Hepatocyte (in vitro differentiated cells): ENCODE measurements around the gene JMJD1C.

Experiments
- CTCF ChIP-seq: fragments of 200-600 bp; sonication (generic); IDR thresholded peaks from 2 replicates; pipeline ENCODE4 v1.5.1; 2016; ENCODE audit warnings: antibody characterized with exemption, mild to moderate bottlenecking; ENCODE audit not compliant: poor library complexity
- EZH2 ChIP-seq: fragments of 200-600 bp; sonication (generic); IDR thresholded peaks from 2 replicates; pipeline ENCODE4 v1.6.1; 2016; ENCODE audit warnings: antibody characterized with exemption, mild to moderate bottlenecking, borderline replicate concordance
- EZH2phosphoT487 ChIP-seq: fragments of 200-600 bp; sonication (generic); IDR thresholded peaks from one replicate; pipeline ENCODE4 v1.6.1; 2018; ENCODE audit warnings: antibody characterized with exemption, mild to moderate bottlenecking, low read depth, moderate library complexity; ENCODE audit not compliant: unreplicated experiment, severe bottlenecking

GRCh38 chr10:63438506-63439498 lies 27.0 kb downstream of the JMJD1C start:
- TF ChIP-seq CTCF (no peak), EZH2 (no peak), EZH2phosphoT487 (no peak)
